ENCODE results near the gene MTCL1. TPM values are rescaled to one million over a fixed set of nuclear protein-coding genes. Genes with fewer than 3 reads are reported as not detected.

Gene MTCL1
- total RNA-seq, 1 donor from 2014 or later = 16.3 TPM

DNA sequence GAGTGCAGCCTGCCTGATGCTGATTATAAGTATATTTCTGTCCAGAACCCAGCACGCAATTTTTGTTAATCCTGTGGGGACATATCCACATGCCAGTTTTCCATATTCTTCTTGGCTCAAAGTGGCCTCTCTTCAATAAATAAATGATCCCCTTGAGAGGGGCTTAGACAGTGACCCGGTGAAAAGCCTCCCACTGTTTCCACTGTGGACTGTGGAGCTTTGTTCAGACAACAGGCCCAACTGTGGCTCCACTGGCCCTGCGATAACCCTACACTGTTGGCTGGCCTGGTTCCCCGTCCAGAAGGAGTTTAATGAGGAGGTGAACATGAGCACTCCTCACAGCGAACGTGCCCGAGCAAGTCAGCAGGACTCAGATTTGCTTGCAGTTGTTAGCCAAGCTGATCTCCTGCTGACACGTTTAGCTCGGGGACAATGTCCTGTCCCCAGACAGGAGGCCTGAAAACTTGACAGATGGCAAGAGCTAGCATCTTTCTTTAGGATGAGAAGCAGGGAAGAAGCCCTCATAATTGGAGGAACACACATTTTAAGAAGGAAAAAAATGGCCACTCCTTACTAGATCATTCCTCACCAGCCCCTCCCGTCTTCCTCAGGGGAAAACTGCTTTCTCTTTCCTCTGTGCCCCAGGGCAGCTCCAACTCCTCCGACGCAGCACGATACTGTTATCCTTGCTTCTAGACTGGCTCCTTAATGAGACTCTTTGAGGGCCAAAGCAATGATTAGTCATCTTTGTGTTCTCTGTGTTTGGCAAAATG is 20.0 kb upstream of the MTCL1 start:
- intact Hi-C loops (cut with DNase I) = no loop called here
- no peak for DNase-seq (ENCODE audit: low spot score)

DNA sequence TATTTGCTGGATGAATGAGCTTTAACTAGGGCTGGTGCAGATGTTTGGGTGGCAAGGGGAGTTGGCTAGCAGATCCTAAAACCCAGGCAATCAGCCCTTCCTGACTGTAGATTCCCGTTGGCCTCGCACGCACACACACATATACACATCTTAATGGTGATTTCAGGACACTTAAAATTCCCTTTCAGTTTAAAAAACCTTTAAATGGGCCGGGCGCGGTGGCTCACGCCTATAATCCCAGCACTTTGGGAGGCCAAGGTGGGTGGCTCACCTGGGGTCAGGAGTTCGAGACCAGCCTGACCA is 19.5 kb upstream of the MTCL1 start:
- intact Hi-C loops (cut with DNase I) = no loop called here
- DNase-seq (ENCODE audit: low spot score) = no peak

DNA sequence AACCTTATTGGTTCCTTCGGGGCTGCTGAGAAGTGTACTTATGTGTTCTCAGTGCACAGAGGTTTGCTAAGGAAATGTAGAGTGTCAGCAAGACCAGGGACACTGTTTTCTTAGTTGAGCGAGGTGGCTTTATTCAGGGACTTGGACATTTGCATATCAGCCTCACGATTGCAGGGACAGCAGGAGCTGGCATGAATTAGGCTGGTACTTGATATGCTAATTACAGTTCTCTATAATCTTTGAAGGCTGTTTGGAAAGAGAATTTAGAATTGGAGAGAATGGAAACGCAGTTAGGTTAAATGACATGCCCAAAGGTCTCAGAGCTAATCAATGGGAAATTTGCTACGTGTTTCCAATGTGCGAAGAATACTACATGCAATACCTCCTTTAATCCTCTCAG is 18.7 kb upstream of the MTCL1 start:
- intact Hi-C loops (cut with DNase I) = no loop called here
- DNase-seq (ENCODE audit: low spot score) = no peak

DNA sequence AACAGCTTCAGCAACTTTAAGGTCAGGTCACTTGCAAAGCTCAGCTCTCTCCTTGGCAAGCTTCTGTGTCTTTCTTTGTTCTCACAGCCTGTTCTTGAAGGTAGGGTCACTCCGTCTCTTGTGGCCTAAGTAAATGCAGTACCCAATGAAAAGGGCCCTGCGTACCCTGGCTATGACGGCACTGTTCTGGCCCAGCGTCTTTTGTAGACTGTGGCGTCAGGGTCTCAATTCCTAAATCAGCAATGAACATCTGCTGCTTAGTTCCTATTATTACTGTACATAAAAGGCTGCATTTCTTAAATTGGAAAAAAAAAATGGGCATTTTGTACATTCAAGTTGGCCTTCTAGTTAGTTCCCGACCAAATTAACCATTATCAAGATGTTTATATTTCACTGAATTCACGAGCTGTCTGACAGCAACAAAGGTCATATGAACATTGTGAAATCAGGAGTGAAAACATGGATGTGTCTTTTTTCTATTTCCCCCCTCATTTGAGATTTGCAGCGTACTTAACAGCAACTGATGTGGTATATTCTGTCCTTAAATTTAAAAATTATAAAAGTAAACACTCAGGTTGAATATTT is 17.0 kb upstream of the MTCL1 start:
- DNase-seq (ENCODE audit: low spot score) = no peak
- intact Hi-C loops (cut with DNase I) = no loop called here

DNA sequence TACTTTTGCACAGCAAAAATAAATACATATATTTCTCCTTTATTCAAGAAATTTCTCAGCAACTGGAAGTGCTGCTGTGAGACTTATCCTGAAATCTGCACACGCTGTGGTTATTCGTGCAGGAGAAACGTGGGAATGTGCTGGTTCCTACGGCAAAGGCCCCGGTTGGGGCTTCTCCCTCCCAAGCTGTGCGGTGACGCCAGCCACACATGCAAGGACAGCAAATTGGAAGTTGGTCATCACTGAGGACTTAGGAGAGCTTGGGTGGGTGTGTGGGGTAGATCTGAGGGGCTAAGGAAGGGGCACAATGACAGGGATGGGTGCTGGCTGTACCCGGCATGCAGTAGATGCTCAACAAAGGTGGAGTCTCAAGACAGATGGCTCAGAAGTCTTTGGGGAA is 16.5 kb upstream of the MTCL1 start:
- DNase-seq (ENCODE audit: low spot score) = no peak
- intact Hi-C loops (cut with DNase I) = no loop called here

DNA sequence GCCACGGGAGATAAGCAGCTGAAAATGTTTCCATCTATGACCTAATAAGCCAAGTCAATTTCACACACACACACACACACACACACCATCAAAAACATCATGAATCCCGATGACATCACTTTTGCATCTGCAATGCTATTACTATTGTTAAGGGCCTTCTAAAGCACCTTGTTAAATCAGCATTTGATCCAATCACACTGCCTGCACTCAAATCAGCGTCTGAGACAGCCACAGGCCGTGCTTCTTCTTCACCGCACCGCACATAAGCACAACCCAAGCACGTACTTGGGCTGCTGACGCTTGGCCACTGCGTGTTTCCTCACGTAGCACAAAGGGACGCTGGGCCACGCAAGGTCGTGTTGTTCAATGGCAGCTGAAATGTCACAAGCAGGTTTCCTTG is 15.8 kb upstream of the MTCL1 start:
- DNase-seq (ENCODE audit: low spot score) = no peak
- intact Hi-C loops (cut with DNase I) = no loop called here

DNA sequence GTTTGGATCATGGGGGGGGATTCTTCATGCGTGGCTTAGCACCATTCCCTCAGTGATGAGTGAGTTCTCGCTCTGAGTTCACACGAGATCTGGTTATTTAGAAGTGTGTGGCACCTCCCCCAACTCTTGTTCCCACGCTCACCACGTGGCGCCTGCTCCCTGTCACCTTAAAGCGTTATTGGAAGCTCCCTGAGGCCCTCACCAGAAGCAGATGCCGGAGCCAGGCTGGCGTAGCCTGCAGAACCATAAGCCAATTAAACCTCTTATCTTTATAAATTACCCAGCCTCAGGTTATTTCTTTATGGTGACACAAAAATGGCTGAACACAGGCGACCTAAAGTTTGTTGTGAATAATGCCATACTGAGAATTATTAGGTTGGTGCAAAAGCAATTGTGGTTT is 10.5 kb upstream of the MTCL1 start:
- intact Hi-C loops (cut with DNase I) = loop anchor here (10.0 kb wide), 1 partner anchor 360 kb away; no protein-coding TSS in a partner anchor
- DNase-seq (ENCODE audit: low spot score) = no peak

DNA sequence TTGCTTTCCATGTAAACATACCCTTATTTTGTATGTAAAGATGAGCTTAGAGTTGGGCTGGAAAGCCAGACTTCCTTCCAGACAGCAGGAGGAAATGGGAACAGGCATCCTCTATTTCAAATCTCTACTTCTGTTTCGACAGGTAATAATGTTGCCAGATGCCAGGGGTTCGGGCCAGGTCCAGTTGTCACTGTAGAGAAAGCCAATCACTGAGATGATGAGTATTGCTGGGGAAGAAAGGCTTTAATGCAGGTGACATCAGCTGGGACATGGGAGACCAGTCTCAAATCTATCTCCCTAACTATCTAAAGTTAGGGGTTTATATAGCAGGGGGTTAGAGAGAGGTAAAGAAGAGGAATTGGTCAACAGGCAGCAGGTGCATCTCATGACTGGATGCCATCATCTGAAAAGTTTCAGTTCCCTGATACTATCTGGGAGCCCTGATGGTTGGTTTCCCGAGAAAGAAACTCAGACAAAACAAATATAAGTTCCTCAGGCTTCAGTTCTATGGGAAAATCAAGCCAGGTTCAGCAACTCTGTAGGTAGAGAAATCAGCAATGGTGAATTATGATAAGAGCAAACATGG is 9.3 kb upstream of the MTCL1 start:
- no peak for DNase-seq (ENCODE audit: low spot score)
- intact Hi-C loops (cut with DNase I) = loop anchor here (2.0 to 10.0 kb wide), 2 partner anchors 293 to 359 kb away; no protein-coding TSS in a partner anchor

DNA sequence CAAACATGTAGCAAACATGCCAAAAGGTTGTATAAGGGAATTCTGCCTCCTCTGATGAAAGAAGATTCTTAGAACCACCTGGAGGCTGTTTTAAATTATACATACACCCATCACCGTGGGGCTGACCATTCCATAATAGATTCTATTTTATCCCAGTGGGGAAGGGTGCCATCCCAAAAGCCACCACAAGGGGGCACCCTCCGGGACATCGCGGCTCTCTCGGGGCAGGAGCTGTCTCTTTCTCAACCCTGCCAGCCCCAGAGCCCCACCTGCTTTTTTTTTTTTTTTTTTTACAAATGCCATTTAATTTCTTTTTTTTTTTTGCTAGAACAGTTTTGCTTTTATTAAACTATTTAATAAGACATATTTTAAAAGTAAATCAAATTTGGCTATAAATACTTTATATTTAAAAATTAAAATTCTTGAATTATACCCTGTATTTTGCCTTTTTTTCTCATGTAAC is 8.6 kb upstream of the MTCL1 start:
- intact Hi-C loops (cut with DNase I) = loop anchor here (2.0 to 10.0 kb wide), 2 partner anchors 292 to 358 kb away; no protein-coding TSS in a partner anchor
- no peak for DNase-seq (ENCODE audit: low spot score)

DNA sequence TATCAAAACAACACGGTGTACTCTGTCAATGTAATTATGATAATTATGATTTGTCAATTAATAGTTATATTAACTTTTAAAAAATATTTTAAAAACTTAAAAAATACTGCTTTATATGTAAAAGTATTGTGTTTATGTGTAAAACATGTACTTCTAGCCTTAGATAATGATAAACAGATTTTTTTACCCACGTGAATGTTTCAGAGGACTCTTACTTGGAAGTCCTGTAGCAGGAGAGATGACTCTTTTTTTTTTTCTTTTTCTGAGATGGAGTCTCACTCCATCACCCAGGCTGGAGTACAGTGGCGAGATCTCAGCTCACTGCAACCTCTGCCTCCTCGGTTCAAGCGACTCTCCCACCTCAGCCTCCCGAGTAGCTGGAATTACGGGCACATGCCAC is 6.2 kb upstream of the MTCL1 start:
- intact Hi-C loops (cut with DNase I) = loop anchor here (10.0 kb wide), 1 partner anchor 356 kb away; no protein-coding TSS in a partner anchor
- DNase-seq (ENCODE audit: low spot score) = no peak

DNA sequence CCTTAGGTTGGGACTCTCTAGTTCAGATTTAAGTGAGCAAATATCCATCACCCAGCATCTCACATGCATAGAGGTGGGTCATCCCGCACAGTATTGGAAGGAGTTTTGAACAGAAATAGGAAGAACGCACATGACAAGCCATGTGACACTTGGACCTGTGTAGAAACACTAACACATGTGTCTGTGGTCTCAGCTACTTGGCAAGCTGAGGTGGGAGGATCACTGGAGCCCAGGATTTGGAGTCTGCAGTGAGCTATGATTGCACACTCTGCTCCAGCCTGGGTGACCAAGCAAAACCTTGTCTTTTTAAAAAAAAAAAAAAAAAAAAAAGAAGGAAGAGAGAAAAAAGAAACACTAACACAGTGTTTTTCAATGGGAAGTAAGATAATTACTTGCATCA is 5.4 kb upstream of the MTCL1 start:
- intact Hi-C loops (cut with DNase I) = loop anchor here (10.0 kb wide), 1 partner anchor 355 kb away; no protein-coding TSS in a partner anchor
- DNase-seq (ENCODE audit: low spot score) = no peak

DNA sequence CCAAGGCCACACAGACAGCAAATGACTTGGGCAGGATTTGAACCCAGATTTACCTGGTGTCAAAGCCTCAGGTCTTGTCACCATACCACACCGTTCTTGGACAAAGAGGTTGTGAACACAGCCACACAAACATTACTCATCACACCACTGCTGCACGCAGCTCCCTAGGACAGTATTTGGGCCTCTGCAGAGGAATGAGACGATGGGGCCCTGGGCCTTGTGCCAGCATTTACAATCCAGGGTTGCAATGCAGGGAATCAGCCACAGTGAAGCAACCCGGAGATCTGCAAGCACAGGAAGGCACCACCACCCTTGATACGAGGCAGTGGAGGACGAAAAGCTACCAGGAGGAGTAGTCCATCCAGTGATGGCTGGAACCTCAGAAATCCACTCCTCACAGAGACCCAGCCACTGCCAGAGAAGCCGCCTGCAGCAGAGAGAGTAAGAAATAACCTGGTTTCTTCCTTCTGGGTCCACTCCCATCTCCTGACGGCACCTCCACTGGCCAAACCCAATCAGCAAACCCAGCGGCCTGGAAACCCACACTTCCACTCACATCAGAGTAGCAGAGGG is 3.7 kb upstream of the MTCL1 start:
- intact Hi-C loops (cut with DNase I) = no loop called here

DNA sequence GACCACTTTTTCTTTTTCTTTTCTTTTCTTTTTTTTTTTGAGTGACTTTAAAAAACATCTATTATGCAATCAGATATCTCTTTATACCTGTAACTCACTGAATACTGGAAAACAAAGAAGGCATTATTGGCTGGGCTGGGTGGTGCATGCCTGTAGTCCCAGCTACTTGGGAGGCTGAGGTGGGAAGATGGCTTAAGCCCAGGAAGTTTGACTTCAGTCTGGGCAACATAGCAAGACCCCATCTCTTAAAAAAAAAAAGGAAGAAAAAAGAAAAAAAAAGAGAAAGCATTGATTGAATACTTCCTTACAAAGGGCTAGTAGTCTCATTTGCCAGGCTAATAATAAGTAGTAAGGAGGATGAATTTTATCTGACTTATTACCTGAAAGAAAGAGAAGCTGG is 2.7 kb upstream of the MTCL1 start:
- intact Hi-C loops (cut with DNase I) = no loop called here
- no peak for DNase-seq (ENCODE audit: low spot score)

More for the DNA sequence above, 3.7 kb upstream of the MTCL1 start:
- DNase-seq (ENCODE audit: low spot score) = no peak

DNA sequence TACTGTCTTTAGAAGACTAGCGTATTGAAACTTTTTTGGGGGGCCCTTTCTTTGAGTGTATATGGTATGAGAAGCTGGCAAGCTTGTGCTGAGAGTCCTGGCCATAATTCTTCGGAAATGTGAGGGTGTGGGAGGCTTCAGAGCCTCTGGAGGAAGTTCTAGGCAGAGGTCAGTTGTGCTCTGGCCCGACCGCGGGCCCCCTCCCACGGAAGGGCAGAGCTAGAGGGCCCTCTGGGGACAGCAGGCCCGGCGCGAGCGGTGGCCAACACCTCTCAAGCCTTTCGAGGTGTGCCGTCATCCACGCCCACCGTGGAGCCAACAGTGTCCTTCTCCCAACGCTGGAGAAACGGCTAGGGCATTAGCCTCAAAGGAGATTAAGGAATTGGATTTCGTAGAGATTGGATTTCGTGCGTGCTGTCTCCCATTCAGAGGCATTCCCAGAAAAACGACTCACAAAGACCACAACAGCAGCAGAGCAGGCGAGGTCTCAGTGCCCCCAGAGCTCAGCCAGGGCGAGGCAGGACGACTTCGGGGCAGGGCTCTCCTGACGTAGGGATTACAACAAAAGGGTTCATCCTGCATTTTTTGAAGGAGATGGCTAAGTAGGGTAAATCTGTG is 2.2 kb upstream of the MTCL1 start:
- DNase-seq (ENCODE audit: low spot score) = no peak
- intact Hi-C loops (cut with DNase I) = no loop called here

DNA sequence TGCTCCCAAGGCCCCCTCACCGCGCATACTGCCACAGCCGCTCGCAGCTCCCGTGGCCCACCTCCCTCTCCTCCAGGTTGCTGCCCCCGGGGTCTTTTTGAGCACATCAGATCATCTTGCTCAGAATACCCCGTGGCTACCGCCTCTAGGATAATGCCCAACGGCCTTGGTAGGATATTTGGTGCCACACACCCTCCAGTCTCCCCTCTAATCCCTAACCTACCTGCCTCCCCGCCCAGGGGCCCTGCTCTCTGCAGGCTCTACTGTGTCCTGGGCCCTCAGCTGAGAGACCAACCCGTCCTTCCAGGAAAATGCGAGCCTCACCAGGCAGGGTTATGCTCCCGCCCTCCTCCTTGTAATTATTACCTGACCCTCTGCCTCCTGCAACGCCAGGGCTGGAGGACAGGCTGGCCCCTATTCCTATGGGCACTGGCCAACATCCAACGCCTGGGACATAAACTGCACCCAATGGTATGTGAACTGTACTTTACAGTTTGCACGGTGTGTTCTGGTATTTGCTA is 1.5 kb upstream of the MTCL1 start:
- DNase-seq (ENCODE audit: low spot score) = no peak
- intact Hi-C loops (cut with DNase I) = no loop called here

DNA sequence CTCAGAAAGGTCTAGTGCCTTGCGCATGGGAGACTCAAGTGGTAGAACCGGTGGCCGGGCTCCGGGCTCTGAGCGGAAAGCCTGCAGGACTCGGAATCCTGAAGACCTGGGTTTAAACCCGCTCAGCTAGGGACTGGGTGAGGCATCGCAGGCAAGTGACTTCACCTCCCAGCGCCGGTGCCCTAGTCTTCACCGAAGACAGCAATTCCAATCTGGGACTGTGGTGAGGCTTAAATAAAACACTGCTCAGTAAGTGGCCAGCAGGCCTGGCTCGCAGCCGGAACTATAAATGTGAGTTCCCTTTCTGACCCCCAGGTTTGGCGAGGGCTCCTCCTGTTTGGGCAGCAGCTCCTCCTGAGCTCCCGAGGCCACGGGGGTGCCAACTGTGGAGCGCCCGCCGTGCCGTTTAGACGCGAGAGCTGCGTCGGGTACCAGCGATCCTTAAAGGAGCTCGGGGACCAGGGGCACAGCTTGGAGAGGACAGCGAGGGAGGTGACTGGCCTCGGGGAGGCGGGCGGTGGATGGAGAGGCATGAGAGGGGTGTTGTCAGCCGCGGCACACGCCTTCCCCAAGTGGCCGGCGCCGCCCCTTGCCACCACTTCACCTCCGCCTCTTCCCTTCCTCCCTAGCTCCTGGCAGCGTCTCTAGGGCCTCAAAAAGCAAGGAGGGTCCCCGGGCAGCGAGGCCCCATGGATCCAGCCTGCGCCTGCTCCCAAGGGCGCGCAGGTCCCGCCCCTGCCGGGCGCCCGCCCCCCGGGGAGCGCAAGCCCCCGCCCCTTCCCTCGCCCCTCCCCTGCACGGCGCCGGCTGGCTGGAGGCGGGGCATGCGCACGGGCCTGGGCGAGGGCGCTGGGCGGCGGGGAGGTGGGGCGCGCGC is 757 bp upstream of the MTCL1 start:
- intact Hi-C loops (cut with DNase I) = no loop called here

DNA sequence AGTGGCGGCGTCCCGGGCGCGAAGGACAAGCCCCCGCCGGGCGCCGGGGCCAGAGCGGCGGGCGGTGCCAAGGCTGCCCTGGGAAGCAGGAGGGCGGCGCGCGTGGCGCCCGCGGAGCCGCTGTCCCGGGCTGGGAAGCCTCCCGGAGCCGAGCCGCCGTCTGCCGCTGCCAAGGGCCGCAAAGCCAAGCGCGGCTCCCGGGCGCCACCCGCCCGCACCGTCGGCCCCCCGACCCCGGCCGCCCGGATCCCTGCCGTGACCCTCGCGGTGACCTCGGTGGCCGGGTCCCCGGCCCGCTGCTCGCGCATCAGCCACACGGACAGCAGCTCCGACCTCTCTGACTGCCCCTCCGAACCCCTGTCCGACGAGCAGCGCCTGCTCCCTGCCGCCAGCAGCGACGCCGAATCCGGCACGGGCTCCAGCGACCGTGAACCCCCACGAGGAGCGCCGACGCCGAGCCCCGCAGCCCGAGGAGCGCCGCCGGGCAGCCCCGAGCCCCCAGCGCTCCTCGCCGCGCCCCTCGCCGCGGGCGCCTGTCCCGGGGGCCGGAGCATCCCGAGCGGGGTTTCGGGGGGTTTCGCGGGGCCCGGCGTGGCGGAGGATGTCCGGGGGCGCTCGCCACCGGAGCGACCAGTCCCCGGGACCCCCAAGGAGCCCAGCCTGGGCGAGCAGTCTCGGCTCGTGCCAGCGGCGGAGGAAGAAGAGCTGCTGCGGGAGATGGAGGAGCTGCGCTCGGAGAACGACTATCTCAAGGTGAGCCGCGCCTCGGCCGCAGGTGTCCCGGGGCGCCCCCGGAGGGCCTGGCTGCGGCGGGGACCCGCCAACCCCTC is 820 bp downstream of the MTCL1 start:
- intact Hi-C loops (cut with DNase I) = no loop called here

More for the DNA sequence above, 757 bp upstream of the MTCL1 start:
- DNase-seq (ENCODE audit: low spot score) = peak; percentile 91

More for the DNA sequence above, 820 bp downstream of the MTCL1 start:
- no peak for DNase-seq (ENCODE audit: low spot score)

All from cardiac septum (tissue), 1 donor.